GM18951 (cell line): ENCODE data around the gene BHLHA15.

ENCODE experiments used
- POLR2A ChIP-seq: IDR thresholded peaks from 4 replicates; pipeline ENCODE4 v1.6.1; 2011; ENCODE audit warnings: mild to moderate bottlenecking; ENCODE audit not compliant: insufficient read length, insufficient read depth; ENCODE audit errors: extremely low read depth
- in situ Hi-C: fragments of 300-500 bp; cut with MboI; formaldehyde crosslinking; loops from one replicate; pipeline ENCODE4 v1.12.0; 2022; ENCODE audit warnings: low sequenced_read_pairs, mixed read lengths, inconsistent platforms; ENCODE audit not compliant: unreplicated experiment

The BHLHA15 gene

GRCh38 chr7:98193474-98194180, 17.6 kb upstream of the BHLHA15 start:
- TF ChIP-seq POLR2A = no peak
- in situ Hi-C loops = no loop called here

DNA sequence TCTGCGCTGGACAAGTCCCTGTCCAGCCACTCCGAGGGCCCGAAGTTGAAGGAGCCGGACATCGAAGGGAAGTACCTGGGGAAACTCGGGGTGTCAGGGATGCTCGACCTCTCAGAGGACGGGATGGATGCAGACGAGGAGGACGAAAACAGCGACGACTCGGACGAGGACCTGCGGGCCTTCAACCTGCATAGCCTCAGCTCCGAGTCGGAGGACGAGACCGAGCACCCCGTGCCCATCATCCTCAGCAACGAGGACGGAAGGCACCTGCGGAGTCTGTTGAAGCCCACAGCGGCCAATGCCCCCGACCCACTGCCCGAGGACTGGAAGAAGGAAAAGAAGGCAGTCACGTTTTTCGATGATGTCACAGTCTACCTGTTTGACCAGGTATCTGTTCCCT, 17.1 kb upstream of the BHLHA15 start:
- no peak for TF ChIP-seq POLR2A
- in situ Hi-C loops = no loop called here

DNA sequence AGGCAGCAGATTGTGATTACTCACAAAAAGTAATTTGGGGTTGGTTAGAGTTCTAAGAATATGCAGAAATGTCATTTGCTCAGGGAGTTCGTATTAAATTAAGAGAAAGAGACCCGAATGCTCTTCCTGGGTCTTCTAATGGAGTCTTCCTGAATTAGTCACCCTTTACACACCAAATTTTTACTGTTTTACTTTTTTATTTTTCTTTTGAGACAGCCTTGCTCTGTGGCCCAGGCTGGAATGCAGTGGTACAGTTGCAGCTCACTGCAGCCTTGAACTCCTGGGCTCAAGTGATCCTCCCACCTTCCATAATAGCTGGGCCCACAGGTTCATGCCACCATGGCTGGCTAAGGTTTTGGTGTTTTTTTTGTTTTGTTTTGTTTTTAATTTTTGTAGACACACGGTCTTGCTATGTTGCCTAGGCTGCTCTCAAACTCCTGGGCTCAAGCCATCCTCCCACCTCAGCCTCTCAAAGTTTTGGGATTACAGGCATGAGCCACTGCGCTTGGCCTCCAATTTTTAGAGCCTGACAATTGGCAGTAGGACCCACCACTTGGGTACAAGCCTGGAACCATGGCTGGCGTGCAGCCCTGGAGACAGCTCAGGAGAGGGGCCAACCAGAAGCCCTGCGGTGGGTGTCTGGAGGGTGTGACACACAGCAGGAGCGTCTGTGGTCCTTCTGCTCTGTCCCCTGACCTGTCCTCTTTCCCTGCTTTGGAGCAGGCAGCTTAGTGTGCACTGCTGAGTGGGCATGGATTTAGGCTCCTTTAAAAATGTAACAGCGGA, 16.4 kb upstream of the BHLHA15 start:
- in situ Hi-C loops = no loop called here
- no peak for TF ChIP-seq POLR2A

DNA sequence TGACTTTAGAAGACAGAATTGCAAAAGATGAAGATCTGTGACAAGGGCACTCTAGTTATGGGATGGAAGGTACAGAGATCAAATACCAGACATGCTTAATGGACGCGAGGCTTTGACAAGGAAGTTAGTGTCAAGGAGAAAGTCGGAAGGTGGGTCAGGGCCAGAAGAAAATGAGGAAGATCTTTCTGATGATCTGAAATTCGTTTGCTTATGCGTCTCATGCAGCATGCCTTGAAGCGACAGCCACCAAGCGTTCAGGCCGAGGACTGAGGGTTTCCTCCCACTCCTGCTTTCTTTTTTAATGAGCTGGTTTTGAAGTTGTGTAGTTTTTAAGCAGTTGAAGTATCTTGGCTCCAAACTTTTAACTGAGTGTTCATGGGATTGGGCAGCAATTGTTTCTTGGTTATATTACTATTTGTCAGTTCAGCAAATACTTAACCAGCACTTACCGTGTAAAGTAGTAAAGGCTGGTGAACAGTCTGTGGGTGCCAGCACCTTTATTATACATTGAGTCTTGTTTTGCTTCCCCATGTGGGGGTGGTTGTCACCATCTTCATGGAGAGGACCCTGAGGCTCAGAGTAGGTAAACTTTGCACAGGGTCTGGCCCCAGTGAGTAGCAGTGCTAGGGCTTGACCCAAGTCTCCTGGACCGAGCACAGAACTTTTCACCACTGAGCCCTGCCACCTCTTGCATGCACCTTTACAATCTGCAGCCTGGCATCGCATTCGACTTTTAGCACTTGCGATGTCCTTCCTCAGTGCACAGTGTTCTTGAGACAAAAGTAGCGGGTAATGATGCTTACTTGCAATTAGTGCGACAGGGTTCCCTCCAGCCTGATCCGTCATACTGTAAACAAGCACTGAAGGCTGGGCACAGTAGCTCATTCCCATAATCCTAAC, 14.3 kb upstream of the BHLHA15 start:
- no peak for TF ChIP-seq POLR2A
- in situ Hi-C loops = no loop called here

- no peak for TF ChIP-seq POLR2A
- in situ Hi-C loops = no loop called here
Measured at GRCh38 chr7:98199131-98199530, 12.1 kb upstream of the BHLHA15 start.

DNA sequence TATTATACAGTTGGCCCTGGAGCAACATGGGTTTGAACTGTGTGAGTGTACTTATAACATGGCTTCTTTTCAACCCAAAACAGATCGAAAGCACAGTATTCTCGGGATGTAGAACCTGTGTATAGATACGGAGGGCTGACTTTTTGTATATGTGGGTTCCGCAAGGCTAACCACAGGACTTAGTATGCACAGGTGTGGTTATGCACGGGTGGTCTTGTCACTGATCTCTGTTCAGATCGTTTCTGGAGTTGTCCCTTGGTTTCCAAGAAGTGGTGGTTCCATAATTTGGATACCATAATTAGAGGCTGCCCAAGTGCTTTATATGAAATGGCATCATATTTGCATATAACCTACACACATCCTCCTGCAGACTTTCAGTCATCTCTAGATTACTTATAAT, 10.9 kb upstream of the BHLHA15 start:
- no peak for TF ChIP-seq POLR2A
- in situ Hi-C loops = no loop called here

DNA sequence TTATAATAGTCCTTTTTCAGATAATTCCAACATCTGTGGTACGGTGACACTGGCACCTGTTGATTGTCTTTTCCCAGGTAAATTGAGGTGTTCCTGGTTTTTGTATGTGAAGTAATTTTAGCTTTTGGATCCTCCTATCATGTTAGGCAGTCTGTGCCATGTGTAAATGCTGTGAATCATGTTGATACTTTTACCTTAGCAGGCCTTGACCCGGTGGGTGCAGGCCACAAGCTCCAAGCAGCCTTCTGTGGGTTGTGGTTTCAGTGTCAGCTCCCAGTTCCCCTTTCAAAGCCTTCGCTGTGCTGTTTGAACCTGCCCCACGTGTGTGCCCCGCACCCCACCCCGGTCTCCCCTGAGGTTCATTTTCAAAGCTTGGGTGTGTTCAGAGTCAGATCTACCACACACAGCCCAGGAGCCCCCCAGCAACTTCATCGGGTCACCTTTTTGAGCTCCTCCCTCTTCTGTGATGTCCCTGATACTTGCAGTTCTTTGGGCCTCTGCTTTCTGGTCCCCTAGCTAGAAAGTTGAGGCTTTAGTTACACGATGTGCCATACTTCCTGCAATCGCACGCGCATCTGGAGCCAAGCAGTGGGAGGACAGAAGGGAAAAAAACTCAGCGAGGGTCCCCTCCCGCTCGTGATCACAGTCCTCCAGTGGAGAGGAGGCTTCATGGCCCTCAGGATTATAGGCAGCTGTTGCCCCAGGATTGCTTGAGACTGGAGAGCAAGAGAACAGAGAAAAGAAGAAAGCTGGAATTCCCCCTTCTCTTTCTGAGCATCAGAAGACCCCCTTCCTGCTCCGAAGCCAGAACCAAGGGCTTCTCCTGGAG, 8.7 kb upstream of the BHLHA15 start:
- in situ Hi-C loops = no loop called here
- no peak for TF ChIP-seq POLR2A

- no peak for TF ChIP-seq POLR2A
- in situ Hi-C loops = no loop called here
Measured at GRCh38 chr7:98203261-98203963, 7.8 kb upstream of the BHLHA15 start.

DNA sequence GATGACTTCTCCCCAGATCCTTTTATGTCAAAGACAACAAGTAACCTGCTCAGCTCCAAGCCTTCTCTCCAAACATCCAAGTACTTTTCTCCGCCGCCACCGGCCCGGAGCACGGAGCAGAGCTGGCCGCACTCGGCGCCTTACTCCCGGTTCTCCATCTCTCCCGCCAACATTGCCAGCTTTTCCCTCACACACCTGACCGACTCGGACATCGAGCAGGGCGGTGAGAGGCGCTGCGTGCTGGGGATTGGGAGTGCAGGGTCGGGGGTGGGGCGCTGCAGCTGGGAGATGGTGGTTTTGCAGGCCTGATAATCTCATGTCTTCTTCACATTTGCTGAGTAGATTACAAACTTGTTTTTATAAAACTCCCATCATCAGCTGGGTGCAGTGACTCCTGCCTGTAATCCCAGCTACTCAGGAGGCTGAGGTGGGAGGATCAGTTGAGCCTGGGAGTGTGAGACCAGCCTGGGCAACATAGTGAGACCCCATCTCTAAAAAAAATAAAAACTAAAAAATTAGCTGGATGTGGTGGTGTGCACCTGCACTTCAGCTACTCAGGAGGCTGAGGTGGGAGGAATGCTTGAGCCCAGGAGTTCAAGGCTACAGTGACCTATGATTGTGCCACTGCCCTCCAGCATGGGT, 7.2 kb upstream of the BHLHA15 start:
- TF ChIP-seq POLR2A = no peak
- in situ Hi-C loops = no loop called here

- in situ Hi-C loops = no loop called here
Measured at GRCh38 chr7:98204670-98205069, 6.6 kb upstream of the BHLHA15 start.

GRCh38 chr7:98205162-98205845, 5.9 kb upstream of the BHLHA15 start:
- TF ChIP-seq POLR2A = no peak
- in situ Hi-C loops = no loop called here

More at GRCh38 chr7:98204670-98205069, 6.6 kb upstream of the BHLHA15 start:
- no peak for TF ChIP-seq POLR2A
